HEK293 (cell line): ENCODE data around the gene TMEM125.

Source experiments
- CTCF ChIP-seq: fragments of 450-650 bp; formaldehyde crosslinking; IDR thresholded peaks from 2 replicates; pipeline ENCODE4 v1.5.1; 2016; ENCODE audit warnings: missing biosample characterization, missing genetic modification characterization
- KLF9 ChIP-seq: fragments of 450-650 bp; formaldehyde crosslinking; IDR thresholded peaks from 2 replicates; pipeline ENCODE4 v1.5.1; 2016; ENCODE audit warnings: missing biosample characterization, missing genetic modification characterization, low read depth
- TRIM28 ChIP-seq: IDR thresholded peaks from 2 replicates; pipeline ENCODE4 v1.6.1; 2011; ENCODE audit warnings: low read length, control low read depth, borderline replicate concordance
- ZBTB20 ChIP-seq: fragments of 450-650 bp; formaldehyde crosslinking; IDR thresholded peaks from 2 replicates; pipeline ENCODE4 v1.5.1; 2016; ENCODE audit warnings: missing biosample characterization, missing genetic modification characterization
- ZBTB8A ChIP-seq: fragments of 450-650 bp; formaldehyde crosslinking; IDR thresholded peaks from 2 replicates; pipeline ENCODE4 v1.5.1; 2016; ENCODE audit warnings: missing biosample characterization, missing genetic modification characterization
- ZNF174 ChIP-seq: fragments of 450-650 bp; formaldehyde crosslinking; IDR thresholded peaks from 2 replicates; pipeline ENCODE4 v1.5.0; 2017; ENCODE audit warnings: missing biosample characterization, mild to moderate bottlenecking, missing genetic modification characterization
- ZNF677 ChIP-seq: fragments of 450-650 bp; IDR thresholded peaks from 2 replicates; pipeline ENCODE4 v1.5.0; 2018; ENCODE audit warnings: missing biosample characterization, mild to moderate bottlenecking, missing genetic modification characterization, moderate library complexity
- ZNF791 ChIP-seq: fragments of 450-650 bp; formaldehyde crosslinking; IDR thresholded peaks from 2 replicates; pipeline ENCODE4 v1.5.1; 2016; ENCODE audit warnings: missing biosample characterization, missing genetic modification characterization
- TF ChIP-seq, protein P1 (sequence below): fragments of 450-650 bp; formaldehyde crosslinking; IDR thresholded peaks from 2 replicates; pipeline ENCODE4 v1.5.1; 2016; ENCODE audit warnings: missing biosample characterization, missing genetic modification characterization

- no peak for TF ChIP-seq ZBTB20 (tag by site-specific recombination)
- no peak for TF ChIP-seq ZBTB8A
- TF ChIP-seq TRIM28, result no peak
- TF ChIP-seq, protein P1, sequence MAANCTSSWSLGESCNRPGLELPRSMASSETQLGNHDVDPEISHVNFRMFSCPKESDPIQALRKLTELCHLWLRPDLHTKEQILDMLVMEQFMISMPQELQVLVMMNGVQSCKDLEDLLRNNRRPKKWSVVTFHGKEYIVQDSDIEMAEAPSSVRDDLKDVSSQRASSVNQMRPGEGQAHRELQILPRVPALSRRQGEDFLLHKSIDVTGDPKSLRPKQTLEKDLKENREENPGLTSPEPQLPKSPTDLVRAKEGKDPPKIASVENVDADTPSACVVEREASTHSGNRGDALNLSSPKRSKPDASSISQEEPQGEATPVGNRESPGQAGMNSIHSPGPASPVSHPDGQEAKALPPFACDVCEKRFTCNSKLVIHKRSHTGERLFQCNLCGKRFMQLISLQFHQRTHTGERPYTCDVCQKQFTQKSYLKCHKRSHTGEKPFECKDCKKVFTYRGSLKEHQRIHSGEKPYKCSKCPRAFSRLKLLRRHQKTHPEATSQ (tag by site-specific recombination), result no peak
- no peak for TF ChIP-seq ZNF791 (tag by site-specific recombination)
- no peak for TF ChIP-seq CTCF
- no peak for TF ChIP-seq ZNF174 (tag by site-specific recombination)
- TF ChIP-seq ZNF677 (tag by site-specific recombination), result no peak
- no peak for TF ChIP-seq KLF9 (tag by site-specific recombination)
Observed at GRCh38 chr1:43250351-43250761, 19.4 kb upstream of the TMEM125 start.
